GM19463 (cell line): ENCODE measurements around the gene AGBL5.
"Not testable (repeated sequence)": the region's sequence is repeated elsewhere in the genome, so short reads cannot be mapped to it uniquely, and the experiment has no call there.

Experiments used
- ATAC-seq: cut with Tn5 transposase; IDR thresholded peaks from one replicate; pipeline ENCODE4 v1.9.1; 2021; ENCODE audit warnings: mild to moderate bottlenecking, moderate library complexity; ENCODE audit not compliant: unreplicated experiment

AGBL5 gene

DNA sequence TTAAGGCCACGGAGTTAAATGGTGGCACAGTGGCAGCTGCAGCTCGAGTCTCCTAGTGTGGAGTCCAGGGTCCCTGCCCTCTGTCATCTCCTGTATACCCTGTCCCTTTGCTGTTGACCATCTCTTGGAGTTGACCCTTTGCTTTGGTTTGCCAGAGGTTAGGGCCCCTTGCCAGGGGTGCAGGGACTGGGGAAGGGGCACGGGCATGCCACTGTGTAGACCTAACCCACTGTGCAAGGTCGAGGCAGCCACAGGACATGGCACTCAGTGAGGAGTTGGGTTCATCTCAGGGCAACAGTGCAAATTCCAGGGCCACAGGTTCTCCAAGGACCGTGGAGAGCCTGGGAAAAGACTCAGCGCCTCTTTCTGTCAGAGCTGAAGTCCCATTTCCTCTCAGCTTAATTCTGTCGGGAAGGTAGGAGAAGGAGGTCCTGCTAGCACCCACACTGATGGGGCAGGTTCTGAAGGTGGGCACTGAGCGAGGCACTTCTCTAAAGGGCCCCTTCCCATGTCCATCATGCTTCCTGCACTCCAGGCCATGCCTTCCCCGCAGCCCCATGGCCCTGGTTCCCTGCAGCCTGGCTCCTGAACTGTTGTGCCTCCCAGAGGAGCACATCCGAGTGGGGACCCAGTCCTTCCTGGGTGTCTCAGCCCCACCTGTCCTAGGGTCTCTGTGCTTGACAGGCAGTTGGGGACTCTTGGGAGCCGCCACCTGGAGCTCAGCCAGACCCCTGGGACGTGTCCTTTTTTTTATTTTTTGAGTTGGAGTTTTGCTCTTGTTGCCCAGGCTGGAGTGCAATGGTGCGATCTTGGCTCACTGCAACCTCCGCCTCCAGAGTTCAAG lies 37.9 kb downstream of the AGBL5 start:
- ATAC-seq: no peak

DNA sequence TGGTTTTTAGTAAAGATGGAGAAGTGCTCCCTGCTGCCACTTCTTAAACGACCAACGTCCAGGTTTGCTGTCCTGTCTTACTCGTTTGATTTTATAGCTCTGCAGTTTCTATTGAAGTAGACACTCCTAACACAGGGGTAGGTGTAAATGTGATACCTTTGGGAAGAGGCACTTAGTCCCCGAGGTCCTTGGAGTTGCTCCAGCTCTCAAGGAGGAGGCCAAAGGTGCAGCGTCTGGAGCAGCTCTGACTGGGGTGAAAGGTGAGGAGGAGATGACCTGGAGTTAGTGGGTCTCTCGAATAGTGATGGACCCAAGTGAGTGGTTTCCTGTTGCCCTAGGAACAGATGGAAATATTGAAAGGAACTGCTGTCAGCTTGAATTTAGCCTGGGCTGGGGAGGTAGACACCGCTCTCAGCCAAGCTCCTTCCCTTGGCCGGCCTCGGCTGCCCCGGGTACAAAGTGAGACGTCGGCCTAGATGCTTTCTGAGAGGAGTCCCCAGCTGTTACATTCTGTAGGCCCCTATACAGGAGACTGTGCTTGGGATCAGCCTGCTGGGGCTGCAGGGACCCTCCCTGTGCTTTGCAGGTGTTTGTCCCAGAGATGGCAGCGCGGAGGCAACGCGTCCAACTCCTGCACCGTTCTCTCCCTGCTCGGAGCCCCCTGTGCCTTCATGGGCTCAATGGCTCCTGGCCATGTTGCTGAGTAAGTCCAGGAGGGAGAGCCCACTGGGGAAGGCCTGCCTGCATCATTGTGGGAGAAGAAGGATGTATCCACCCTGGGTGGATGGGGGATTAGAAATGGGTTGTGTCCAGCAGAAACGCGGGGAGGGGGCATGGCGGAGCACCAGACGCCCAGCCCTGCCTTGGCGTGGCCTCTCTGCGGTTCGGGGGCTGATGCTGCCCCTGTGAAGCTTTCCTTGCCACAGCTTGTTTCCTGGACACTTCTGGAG lies 40.6 kb downstream of the AGBL5 start:
- ATAC-seq: no peak

GRCh38 chr2:27092696-27093429 lies 41.4 kb downstream of the AGBL5 start:
- no peak for ATAC-seq

DNA sequence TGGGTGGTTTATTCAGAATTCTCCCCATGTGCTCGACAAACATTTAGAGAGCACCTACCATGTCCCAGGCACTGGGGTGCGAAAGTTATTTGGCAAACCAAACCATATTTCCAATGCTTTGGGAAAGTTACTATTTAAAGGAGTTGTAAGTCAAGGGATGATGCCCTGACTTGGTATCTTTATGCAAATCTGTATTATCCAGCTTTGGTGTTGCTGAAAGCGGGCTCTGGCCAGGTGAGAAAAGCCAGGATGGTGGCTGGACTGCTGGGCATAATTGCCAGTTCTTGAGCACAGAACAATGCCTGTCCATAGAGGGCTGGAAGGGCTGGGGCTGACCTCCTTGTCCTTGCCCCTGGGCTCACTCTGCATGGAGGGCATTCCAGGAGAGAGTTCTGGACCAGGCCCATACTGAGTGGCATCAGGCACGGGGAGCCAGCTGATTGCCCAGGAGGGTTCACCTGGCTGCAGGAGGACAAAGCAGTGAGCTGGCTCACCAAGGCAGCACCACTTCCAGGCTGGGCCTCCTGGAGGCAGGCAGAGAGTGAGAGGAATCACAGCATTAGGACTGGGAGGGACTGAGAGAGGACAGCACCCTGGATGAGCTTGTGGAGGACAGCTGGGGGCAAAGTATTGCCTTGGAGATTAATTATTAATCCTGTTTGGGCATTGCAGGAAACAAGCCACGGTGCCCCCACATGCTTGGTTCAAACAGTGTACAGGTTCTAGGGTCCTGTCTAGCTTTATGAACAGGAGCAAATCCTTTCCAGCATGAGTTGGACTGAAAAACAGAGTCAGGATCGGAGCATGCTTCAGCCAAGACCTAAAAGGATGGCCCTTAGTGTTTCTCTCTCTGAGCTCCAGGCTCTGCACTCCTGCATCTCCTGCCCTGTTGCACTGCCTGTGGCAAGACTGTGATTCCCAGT lies 42.2 kb downstream of the AGBL5 start:
- no peak for ATAC-seq

DNA sequence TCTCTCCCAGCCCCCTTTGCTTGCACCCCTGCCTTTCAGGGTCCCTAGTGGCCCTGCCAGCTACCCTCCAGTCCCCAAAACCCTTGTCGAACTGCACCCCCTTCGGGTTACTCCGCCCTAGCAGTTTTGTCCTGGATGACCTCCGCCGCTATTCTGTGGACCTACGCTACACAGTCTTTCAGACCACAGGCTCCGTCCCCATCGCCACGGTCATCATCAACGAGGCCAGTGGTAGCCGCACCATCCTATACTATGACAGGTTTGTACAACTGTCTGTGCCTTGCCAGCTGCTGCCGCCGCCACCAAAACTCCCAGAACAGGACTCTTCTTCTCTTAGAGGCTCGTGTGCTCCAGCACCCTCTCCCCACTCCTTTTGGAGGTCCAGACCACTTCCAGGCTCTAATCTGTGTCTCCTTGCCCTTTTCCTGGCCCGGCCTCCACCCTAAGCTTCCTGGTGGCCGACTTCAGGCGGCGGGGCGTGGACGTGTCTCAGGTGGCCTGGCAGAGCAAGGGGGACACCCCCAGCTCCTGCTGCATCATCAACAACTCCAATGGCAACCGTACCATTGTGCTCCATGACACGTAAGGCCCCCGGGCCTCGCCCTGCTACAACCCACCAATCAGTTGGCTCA lies 43.0 kb downstream of the AGBL5 start:
- ATAC-seq: no peak

- ATAC-seq: no peak
These were observed 43.9 kb downstream of the AGBL5 start for GRCh38 chr2:27095427-27095744.

- no peak for ATAC-seq
These were observed 44.5 kb downstream of the AGBL5 start for GRCh38 chr2:27095745-27096651.

- no peak for ATAC-seq
These were observed 45.4 kb downstream of the AGBL5 start for GRCh38 chr2:27096748-27097297.

DNA sequence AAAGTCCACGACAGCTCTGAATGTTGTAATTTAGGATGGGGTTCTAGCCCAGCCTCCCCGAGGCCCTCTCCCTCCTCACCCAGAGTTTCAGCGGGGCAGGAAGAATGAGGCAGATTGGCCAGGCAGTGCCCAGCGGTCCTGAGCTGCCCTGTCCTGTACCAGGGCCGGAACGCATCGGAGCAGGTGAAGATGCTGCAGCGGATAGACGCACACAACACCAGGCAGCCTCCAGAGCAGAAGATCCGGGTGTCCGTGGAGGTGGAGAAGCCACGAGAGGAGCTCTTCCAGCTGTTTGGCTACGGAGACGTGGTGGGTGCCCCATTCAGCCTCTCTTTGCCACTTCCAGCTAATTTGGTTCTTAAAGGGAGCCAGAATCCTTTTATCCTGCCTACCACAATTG lies 45.9 kb downstream of the AGBL5 start:
- ATAC-seq: no peak

GRCh38 chr2:27099334-27099955 lies 48.0 kb downstream of the AGBL5 start:
- no peak for ATAC-seq

DNA sequence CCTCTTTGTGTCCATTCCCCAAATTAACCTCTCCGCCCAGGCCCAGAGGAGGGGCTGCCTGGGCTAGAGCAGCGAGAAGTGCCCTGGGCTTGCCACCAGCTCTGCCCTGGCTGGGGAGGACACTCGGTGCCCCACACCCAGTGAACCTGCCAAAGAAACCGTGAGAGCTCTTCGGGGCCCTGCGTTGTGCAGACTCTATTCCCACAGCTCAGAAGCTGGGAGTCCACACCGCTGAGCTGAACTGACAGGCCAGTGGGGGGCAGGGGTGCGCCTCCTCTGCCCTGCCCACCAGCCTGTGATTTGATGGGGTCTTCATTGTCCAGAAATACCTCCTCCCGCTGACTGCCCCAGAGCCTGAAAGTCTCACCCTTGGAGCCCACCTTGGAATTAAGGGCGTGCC lies 48.6 kb downstream of the AGBL5 start:
- no peak for ATAC-seq

- ATAC-seq: no peak
These were observed 50.9 kb downstream of the AGBL5 start for GRCh38 chr2:27102329-27102728.

- no peak for ATAC-seq
These were observed 54.5 kb downstream of the AGBL5 start for GRCh38 chr2:27105981-27106380.

DNA sequence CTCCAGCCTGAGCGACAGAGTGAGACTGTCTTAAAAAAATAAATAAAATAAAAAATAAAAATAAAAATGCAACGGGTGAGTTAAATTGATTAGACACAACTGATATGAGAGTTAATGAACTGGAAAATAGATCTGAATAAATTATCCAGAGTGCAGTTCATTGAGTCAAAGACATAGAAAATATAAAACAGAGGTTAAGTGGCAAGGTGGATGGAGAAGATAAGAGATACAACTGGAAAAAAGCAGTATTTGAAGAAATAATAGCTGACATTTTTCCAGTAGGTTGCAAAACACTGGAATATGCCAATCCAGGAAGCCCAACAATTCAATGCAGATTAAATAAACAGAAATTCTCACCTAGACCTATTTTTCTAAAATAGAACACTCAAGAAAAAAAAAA lies 56.8 kb downstream of the AGBL5 start:
- no peak for ATAC-seq

GRCh38 chr2:27109083-27109482 lies 57.6 kb downstream of the AGBL5 start:
- no peak for ATAC-seq

- ATAC-seq: not testable (repeated sequence)
These were observed 59.3 kb downstream of the AGBL5 start for GRCh38 chr2:27110603-27111352.

GRCh38 chr2:27111392-27112078 lies 60.1 kb downstream of the AGBL5 start:
- not testable (repeated sequence) for ATAC-seq
